ENCODE results near the gene FBXL7.

- TF ChIP-seq, protein P1, sequence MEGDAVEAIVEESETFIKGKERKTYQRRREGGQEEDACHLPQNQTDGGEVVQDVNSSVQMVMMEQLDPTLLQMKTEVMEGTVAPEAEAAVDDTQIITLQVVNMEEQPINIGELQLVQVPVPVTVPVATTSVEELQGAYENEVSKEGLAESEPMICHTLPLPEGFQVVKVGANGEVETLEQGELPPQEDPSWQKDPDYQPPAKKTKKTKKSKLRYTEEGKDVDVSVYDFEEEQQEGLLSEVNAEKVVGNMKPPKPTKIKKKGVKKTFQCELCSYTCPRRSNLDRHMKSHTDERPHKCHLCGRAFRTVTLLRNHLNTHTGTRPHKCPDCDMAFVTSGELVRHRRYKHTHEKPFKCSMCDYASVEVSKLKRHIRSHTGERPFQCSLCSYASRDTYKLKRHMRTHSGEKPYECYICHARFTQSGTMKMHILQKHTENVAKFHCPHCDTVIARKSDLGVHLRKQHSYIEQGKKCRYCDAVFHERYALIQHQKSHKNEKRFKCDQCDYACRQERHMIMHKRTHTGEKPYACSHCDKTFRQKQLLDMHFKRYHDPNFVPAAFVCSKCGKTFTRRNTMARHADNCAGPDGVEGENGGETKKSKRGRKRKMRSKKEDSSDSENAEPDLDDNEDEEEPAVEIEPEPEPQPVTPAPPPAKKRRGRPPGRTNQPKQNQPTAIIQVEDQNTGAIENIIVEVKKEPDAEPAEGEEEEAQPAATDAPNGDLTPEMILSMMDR (optimal IDR thresholded peaks at IDR 0.05 in 1 of 3, IDR thresholded peaks at IDR 0.05 in 1 of 3, conservative IDR thresholded peaks at IDR 0.05 in 1 of 3; ENCODE audit: extremely low read depth in 1 of 3, insufficient read depth in 2 of 3, low read length in 3 of 3): no peak
- no peak for TF ChIP-seq EZH2 (IDR thresholded peaks at IDR 0.05; ENCODE audit: low read length)
Observed at GRCh38 chr5:15933259-15934207, 433.6 kb downstream of the FBXL7 start.
